HG03159 (cell line): ENCODE data around the gene POLDIP2.

Experiments
- ATAC-seq: cut with Tn5 transposase; IDR thresholded peaks from one replicate; pipeline ENCODE4 v1.9.1; 2021; ENCODE audit warnings: mild to moderate bottlenecking, moderate library complexity; ENCODE audit not compliant: unreplicated experiment

Gene POLDIP2

DNA sequence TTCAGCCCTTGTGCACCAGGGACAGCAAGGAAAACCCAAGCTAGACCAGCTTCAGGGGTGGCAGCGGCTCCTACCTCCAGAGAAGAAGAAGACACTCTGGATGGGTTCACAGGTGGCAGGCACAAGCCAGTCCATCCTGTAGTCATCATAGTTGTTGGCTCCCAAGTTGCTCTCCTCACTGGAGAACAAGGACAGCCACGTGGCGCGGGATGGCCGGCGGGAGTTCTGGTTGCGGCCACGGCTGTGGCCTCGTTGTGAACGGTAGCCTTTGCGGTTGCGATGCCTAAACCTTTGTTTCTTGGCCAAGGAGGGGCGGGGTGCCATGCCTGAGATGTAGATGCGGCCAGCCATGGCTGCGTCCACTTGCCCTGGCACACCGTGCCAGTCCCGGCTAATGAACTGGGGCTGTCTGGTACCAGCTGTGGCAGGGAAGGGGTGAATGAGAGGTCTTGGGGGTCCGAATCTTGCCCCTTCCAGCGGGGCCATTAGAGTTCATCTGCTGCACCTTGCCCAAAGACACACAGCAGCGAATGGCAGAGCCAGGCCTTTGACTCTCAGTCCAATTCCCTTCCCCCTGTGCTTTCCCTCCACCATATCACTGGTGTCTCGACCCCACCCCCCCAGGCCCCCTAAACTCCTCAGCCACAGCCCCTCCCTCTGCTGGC lies 10.4 kb upstream of the POLDIP2 start:
- ATAC-seq = no peak

DNA sequence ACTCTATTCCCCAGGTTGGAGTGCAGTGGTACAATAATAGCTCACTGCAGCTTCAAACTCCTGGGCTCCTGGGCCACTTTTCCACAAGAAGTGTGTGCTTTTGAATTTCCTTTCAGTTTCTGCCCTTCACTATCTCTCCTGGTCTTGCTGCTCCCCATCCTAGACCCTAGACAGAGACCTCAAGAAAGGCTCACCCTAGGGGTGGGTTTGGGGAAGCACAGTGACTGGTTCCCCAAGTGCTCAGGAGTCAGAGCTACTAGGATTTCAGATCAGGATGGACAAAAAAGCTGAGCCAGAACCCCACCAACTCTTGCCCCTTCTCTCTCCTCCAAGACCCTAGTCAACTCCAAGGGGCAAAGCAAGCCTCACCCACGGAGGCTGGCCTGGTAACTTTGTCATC lies 9.3 kb upstream of the POLDIP2 start:
- no peak for ATAC-seq

DNA sequence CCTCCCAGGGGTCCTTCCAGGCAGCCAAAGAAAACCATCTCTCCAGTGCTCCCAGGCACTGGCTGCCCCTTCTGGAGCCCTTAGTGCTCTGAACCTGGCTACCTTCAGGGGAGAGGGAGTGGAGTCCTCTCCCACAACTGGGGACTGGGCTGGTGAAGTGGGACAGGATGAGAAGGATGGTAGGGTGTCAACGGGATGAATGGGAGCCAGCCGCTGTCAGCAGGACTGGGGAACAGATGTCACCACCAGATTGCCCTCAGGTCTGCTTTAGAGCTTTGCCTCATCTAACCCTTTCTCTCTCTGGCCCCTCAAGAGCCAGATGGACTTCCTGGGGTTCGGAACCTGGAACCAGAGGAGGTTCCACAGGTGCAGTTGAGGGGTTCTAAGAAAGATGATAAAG lies 8.2 kb upstream of the POLDIP2 start:
- ATAC-seq = no peak

DNA sequence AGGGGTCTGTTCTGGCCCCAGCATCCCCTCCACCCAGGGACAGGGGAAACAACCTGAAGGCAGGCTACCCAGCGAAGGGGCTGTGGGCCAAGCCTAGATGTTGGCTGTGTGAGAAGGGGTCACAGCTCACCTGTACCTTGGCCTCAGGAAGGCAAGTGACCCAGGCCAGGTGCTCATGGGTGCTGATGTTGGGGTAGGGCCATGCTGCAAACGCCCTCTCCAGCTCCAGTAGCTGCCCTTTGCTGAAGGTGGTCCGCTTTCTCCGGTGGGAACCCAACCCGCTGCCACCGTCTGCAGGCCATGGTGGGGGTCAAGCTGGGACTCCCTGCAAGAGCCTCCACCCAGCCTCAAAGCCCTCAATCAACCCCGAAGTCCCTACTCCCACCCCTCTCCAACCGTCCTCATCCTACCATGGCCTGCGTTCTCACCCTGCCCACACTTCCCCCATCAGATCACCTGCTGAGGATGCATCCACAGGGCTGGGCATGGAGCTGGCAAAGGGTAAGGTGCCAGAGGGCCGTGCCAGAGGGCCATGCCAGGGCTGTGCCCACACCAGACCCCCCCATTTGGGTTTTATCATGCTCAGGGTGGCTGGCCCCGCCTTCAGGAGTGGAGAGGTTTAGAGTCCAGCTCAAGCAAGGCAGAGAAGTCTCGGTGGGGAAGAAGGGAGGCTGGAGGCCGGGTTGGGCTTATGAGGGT lies 7.5 kb upstream of the POLDIP2 start, which contains the start of gene SEBOX:
TSS of gene SEBOX (minus strand) at position 535 of the 699 bp plus-strand sequence. CDS start at position 487, 48 bp downstream.
- ATAC-seq = no peak

DNA sequence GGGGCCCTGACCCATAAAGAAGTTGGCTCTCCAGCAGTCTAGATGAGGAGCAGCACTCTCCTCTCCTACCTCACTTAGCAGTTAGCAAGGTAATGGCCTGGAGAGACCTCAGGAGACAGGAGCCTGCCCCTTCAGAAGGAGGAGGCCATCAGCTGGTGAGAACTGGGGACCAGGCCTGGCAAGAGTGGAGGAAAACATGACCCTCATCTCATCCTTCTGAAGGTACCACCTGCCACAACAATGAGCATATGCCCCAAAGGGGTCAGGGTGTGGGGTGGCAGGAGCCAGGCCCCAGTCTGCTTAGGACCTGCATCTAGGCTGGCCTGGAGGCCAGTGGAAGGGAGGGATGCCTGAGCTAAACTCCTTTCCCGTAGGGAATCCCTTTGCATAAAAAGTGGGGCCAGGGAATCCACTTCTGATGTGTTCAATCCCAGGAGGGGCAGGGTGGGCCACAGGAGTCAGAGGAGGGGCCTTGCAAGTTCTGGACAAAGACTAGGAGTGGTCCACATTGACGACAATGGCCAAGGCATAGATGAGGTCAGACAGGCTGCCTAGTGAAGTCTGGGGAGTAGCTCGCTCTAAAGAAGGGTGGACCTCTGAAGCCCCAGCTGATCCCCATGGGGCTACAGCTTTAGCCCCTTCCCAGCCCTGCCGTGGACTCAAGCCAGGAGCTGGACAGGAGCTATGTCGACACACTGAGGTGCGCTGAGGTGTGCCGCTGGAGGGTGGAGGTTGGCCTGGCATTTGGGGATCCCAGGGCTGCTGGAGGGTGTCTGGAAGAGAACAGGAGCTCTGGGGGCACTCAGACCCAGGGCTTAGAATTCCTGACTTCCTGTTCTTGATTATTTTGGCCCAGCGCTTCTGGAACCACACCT lies 6.7 kb upstream of the POLDIP2 start:
- no peak for ATAC-seq

DNA sequence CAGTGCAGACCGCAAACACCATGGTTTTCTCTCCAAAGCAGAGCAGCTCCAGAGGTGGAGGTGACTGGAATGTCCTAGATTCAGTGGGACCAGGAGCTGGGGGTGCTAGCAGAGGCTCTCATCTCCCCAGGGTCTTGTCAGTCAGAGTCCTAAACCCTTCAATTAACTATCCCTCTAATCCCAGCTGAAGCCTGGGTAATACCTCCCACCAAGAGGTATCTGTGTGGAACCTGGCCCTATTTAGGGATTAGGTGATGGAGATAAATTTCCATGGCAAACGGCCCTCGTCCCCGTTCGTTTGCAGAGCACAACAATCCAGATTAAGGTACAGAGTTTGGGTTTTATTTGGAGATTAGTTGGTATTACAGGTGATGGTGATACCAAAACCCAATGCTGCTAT lies 5.9 kb upstream of the POLDIP2 start:
- ATAC-seq = no peak

DNA sequence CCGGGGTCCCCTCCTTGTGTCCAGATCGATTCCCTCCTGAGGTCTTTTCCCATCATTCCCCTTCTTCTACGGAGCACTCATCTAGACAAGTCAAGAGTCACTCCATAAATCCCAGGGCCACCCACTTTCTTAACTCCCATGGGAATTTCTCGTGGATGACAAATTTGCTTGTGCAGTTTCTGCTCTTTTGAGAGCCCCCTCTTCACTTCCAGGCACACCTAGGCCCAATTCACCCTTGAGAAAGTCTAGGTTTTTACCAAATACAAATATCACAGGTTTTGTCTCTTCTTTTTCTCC lies 522 bp upstream of the POLDIP2 start:
- ATAC-seq = no peak

DNA sequence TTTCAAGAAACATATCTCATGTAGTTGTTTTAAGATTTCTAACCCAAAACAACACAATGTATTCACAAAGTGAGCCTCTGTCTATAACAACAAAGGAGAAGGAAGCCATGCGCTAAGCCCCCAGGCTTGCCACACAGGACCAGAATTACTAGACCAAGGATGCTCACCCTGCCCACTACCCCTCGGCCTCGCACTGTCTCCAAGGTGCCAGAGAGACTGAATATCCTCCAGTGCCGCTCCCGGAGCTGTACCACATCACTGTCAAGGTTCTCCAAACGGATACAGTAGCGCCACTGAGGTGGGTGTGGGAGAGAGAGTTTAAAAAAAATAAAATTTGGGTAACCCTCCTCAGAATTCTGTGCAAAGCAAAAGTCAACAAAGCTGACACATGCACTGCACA lies 7.1 kb downstream of the POLDIP2 start:
- ATAC-seq = no peak

DNA sequence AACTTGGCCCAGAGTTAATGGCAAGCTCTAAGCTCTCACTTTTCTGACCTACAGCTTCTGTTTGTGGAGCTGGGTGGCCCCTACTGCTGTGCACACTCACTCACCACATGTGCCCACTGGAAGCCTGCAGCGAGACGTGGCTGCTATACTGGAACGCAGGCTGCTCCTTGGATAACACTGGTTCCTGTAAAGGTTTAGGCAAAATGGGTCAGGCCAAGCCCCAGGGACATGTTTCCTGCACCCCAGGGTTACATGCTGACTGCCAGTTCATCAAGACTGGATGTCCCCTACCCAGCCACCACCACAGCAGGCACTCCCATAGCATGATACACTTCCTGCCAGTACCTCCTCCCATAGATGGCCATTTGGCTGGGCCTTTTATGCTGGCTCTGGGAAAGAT lies 8.3 kb downstream of the POLDIP2 start:
- no peak for ATAC-seq

DNA sequence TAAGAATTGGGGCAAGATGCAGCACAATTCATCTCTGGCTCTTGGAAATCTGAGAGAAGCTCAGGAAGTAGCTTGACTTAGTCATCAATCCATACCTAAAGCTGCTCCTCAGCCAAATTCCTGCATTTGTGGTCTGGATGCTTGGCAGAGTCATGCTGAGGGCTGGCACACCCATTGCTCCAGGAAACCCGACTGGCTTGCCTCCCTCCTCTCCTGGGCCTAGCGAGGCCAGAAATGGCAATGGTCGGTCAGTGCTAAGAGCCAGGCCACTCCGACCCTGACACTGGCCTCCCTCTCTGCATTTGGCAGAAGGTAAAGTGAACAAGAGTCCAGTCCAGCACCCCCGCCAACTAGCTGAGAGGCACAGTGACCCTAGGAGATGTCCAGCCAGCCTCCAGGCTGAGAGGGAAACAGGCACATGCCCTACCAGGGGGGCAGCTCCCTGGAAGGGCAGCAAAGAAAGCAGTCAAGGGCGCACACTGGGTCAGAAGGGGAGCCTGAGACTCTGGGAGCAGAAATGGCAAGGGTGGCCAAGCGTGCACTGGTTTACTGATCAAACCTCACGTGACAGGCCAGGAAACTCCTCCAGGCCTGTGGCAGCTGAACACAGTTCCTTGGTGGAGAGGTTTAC lies 10.0 kb downstream of the POLDIP2 start:
- no peak for ATAC-seq

DNA sequence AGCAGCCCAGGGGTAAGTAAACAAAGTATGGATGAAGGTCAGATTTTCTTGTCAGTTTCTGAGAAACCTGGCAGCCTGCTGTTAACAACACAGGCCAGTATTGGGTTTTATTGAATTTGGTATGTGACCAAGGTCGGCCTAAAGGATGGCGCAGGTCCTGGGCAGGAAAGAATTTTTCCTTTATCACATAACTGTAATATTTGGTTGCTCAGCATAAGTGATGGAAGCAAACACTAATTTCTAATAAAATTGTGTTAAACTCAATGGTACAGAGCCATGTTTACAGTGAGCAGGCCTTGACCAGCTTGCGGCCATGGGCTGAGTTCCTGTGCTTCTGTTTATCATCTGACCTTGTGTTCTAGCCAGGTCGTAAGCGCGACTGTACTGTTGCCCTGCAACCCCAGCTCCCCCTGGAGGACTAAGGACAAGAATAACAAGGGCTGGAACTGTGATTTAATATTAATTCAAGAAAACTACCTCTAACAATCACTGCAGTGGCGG lies 10.5 kb downstream of the POLDIP2 start:
- no peak for ATAC-seq

DNA sequence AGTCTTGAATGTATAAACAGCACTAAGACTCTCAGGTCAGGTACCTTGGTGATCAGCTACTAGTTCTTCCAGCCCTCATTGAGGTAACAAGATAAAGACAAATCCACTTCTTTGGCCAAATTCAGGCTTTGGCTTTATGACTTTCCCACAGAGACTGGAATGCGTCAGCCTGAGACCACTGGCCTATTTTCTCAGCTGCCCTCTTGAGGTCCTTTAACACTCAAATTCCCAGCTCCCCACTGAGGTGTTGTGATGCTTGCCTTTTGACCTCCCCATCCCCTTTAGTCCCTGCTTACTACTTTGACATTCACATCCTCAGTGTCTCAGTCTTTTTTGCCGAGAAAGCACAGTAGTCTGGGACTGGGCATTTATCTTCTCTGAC lies 11.1 kb downstream of the POLDIP2 start:
- ATAC-seq = no peak

DNA sequence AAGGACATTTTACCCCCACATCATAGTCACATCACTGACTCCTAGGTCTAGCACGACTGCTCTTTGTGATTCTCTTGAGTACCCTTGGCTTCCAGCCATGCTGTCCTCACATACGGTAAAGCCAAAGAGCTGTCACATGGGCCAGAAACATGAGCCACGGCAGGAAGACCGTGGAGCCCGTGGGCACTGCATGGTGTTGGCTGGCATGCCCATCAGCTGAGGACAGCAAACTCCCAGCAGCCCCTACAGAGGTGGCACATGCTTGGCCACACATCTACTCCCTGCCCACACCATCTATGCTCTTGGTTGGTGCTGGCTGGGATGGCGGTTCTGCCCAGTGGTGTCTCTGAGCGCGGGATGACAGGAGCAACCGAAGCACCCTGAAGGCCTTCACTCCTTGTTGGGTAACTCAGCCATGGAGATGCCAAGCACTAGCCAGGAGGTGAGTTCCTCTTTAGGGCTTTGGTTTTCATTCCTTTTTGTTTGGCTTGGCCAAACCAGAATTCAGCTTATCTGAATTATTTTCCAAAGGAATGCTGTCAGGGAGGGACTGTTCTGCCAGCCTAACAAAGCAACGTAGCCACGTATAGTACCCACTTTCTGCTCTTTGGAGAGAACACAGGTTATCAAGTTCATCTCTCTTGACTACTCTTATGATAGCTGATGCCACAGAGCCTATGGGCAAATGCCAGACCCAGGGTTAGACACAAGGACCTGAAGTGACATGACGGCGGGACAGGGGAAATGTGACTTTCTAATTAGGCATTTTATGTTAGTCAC lies 11.7 kb downstream of the POLDIP2 start:
- no peak for ATAC-seq

DNA sequence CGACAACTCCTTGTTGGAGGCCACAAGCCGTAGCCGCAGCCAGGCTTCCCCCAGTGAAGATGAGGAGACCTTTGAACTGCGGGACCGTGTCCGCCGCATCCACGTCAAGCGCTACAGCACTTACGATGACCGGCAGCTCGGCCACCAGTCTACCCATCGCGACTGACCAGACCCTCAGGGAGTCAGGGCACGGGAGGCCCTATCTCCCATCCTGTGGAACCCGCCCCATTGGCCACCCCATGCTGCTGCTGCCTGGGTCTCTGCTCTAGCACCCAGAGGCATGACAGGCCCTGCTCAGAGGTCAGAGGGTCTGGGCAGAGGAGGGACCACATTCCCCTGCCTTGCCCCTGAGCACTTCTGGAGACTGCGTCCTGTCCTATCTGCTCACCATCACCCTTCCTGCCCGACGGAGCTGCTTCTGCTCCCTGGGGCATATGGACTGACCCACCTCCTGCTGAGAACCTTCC lies 12.9 kb downstream of the POLDIP2 start:
- no peak for ATAC-seq

DNA sequence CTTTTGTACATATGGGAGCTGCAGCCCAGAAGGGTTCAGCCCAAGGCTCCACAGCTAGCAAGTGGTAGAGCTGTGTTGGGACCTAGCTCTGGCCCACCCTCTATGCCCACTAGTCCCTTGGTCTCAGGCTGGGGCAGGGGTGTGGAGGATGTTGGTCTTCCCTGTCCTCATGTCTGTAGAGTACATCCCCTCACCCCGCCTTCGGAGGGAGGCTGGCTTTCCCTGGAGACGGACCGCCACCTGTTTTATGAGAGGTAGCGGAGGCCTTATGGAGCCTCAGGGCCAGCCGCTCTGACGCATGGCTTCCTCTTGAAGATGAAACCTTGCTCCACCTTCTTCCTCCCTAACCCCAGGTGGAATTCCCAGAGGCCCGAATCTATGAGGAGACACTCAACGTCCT lies 13.3 kb downstream of the POLDIP2 start:
- ATAC-seq = no peak

DNA sequence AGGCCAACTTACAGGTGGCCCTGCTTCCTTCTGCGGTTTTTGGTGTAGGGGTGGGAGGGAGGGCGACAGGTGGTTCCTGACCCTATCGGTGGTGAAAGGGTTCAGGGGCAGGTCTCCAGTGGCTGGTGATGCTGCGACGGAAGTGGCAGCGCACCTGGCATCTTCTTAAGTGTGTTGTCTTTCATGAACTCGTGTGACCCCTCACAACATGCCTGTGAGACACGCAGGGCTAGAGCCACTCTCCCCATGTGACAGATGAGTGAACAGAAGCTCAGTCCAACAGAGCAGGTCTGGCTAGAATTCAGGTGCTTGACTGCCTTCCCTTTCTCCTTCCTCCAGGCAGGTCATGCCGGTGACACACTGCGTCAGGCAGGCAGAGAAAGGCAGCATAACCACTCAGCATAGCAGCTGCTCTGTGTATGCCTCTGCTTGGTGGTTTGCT lies 13.8 kb downstream of the POLDIP2 start:
- ATAC-seq = no peak

DNA sequence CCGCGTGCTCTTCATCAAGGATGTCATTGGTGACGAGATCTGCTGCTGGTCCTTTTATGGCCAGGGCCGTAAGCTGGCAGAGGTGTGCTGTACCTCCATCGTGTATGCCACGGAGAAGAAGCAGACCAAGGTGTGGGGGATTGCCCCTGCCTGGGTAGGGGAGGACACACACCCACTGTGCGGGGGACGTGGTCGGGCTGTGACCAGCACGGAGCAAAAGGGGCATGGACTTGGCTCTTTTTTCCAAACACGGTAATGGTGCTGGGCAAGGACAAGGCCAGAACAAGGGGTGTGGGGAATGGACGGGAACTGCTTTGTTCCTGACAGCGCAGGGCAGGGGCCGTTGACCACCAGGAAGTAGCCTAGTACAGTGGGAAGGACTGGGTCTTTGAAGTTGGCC lies 15.0 kb downstream of the POLDIP2 start:
- ATAC-seq = no peak

DNA sequence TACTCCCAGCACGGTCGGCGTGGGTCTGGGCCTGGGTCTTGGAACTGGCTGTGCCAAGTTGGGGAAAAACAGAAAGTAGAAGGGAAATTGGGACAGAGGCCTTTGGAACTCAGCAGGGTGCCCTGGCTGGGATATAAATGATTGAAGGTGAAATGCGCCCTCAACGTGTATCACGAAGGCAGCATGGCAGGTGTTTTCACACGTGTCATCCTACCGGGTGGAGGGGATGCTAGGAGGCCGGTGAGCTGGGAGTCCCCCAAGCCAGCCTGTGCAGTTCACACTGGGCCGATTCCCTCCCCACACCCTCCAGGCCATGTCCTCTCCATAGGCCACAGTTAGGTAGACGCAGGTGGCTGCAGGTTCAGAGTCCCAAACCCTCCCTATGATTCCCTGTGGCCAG lies 15.8 kb downstream of the POLDIP2 start:
- ATAC-seq = no peak

DNA sequence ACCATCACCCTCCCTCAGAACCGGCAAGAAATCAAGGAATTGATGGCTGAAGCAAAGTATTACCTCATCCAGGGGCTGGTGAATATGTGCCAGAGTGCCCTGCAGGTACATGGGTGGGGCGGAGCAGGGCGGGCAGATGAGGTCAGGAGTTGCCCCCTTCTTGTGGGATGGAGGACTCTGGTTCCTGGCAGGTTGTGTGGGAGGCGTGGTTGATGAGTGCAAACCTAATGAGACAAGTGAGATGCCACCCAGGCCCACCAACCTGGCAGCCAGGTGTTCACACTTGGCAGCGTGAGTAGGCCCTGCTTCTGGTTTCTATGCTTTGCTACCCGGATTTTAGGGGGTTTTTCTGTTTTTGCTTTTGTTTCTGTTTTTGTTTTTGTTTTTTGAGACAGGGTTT lies 17.0 kb downstream of the POLDIP2 start:
- ATAC-seq = no peak

DNA sequence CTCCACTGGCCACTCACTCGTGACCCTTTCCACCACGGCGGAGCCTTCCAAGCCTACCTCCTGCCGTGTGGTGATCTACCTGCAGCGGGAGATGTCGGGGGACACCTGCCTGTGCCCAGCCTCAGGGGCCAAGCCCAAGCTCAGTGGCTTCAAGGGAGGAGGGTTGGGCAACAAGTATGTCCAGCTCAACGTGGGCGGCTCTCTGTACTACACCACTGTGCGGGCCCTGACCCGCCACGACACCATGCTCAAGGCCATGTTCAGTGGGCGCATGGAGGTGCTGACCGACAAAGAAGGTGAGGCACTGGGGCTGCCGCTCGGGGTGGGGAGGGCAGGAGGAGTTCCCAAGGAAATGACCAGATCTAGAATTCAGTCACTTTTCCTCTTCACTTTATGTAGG lies 17.9 kb downstream of the POLDIP2 start:
- ATAC-seq = no peak
